SK-N-SH treated with all-trans-retinoic acid at 6 μM for 48 hours (cell line): Measurements from ENCODE around the gene CWC27.

Source experiments
- CREB5 ChIP-seq: fragments of 250-450 bp; sonication (Bioruptor Pico); IDR thresholded peaks from 2 replicates; pipeline ENCODE4 v1.5.1; 2020; ENCODE audit warnings: low read depth, mild to moderate bottlenecking, moderate library complexity
- CSDC2 ChIP-seq: fragments of 250-450 bp; sonication (Bioruptor Pico); IDR thresholded peaks from 2 replicates; pipeline ENCODE4 v1.5.0; 2020; ENCODE audit warnings: mild to moderate bottlenecking, moderate library complexity
- PATZ1 ChIP-seq: fragments of 250-450 bp; sonication (Bioruptor Pico); IDR thresholded peaks from 2 replicates; pipeline ENCODE4 v1.8.0; 2020; ENCODE audit warnings: mild to moderate bottlenecking, moderate library complexity, borderline replicate concordance
- RARB ChIP-seq: fragments of 250-450 bp; sonication (Bioruptor Pico); IDR thresholded peaks from 2 replicates; pipeline ENCODE4 v1.8.0; 2021; ENCODE audit warnings: mild to moderate bottlenecking, moderate library complexity
- TOX ChIP-seq: fragments of 250-450 bp; sonication (Bioruptor Pico); IDR thresholded peaks from 2 replicates; pipeline ENCODE4 v1.8.0; 2021; ENCODE audit warnings: mild to moderate bottlenecking, moderate library complexity, borderline replicate concordance
- ZFP30 ChIP-seq: fragments of 450-650 bp; formaldehyde crosslinking; IDR thresholded peaks from 2 replicates; pipeline ENCODE4 v1.5.0; 2022; ENCODE audit warnings: mild to moderate bottlenecking, moderate library complexity
- ZNF70 ChIP-seq: fragments of 450-650 bp; formaldehyde crosslinking; IDR thresholded peaks from 2 replicates; pipeline ENCODE4 v1.5.0; 2020; ENCODE audit warnings: mild to moderate bottlenecking, moderate library complexity

- no peak for TF ChIP-seq PATZ1
- TF ChIP-seq ZNF70 (CRISPR knock-in tag) = no peak
- TF ChIP-seq TOX (CRISPR knock-in tag) = no peak
- TF ChIP-seq CREB5 (CRISPR knock-in tag) = no peak
- no peak for TF ChIP-seq RARB (CRISPR knock-in tag)
- TF ChIP-seq ZFP30 (CRISPR knock-in tag) = no peak
- TF ChIP-seq CSDC2 (CRISPR knock-in tag) = no peak
These were observed 25.5 kb downstream of the CWC27 start for GRCh38 chr5:64794053-64794770.
